PC-3 (cell line): ENCODE data around the gene LYRM4.

Source experiments
- CTCF ChIP-seq: fragments of 300-600 bp; sonication (generic); conservative IDR thresholded peaks from 2 replicates; pipeline ENCODE4 v1.5.1; 2017; ENCODE audit warnings: antibody characterized with exemption, low read depth, mild to moderate bottlenecking, low read length
- EZH2 ChIP-seq: fragments of 300-600 bp; sonication (generic); IDR thresholded peaks from one replicate; pipeline ENCODE4 v1.6.1; 2017; ENCODE audit warnings: antibody characterized with exemption, mild to moderate bottlenecking, low read length; ENCODE audit not compliant: unreplicated experiment
- EZH2phosphoT487 ChIP-seq: fragments of 300-600 bp; sonication (generic); IDR thresholded peaks from 2 replicates; pipeline ENCODE4 v1.6.1; 2018; ENCODE audit warnings: mild to moderate bottlenecking, antibody characterized with exemption, low read length, borderline replicate concordance

GRCh38 chr6:5190507-5190906, 70.2 kb downstream of the LYRM4 start:
- TF ChIP-seq CTCF (no peak), EZH2 (no peak), EZH2phosphoT487 (no peak)
